Peyer's patch (tissue), 4 donors: ENCODE measurements around the gene EPS15.

Source experiments
- POLR2A ChIP-seq, 2 donors: fragments of 450-650 bp; IDR thresholded peaks; one replicate each; pipeline ENCODE4 v1.5.1; 2017; ENCODE audit warnings: antibody characterized with exemption in 2 of 2, mild to moderate bottlenecking in 2 of 2, moderate library complexity in 2 of 2
- TF ChIP-seq, protein P1 (sequence below), 6 experiments: fragments of 450-650 bp in 4 of 6; fragments of 200-600 bp in 2 of 6; sonication (generic) in 1 of 6; IDR thresholded peaks; one replicate each; pipeline ENCODE4 v1.5.1; 2017 to 2019; ENCODE audit warnings: antibody characterized with exemption in 6 of 6, mild to moderate bottlenecking in 3 of 6, moderate library complexity in 1 of 6

DNA sequence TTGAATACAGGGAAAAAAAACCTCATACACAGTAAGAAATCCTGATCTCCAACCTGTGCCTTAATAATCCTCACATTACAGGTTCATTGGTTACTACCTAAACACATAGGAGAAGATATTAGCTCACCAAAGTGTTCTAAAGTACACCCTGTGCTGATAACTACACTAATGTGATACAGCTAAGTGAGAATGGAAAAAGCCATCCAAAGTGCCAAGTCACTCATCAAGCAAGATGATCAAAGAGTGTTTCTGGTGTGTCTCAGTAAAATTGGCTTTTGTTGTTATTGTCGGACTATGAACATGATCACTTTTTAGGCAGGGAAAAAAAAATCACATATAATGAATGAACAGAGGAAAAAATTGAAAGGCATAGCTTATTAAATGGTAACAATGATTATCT is 31.4 kb downstream of the EPS15 start:
- TF ChIP-seq, protein P1, sequence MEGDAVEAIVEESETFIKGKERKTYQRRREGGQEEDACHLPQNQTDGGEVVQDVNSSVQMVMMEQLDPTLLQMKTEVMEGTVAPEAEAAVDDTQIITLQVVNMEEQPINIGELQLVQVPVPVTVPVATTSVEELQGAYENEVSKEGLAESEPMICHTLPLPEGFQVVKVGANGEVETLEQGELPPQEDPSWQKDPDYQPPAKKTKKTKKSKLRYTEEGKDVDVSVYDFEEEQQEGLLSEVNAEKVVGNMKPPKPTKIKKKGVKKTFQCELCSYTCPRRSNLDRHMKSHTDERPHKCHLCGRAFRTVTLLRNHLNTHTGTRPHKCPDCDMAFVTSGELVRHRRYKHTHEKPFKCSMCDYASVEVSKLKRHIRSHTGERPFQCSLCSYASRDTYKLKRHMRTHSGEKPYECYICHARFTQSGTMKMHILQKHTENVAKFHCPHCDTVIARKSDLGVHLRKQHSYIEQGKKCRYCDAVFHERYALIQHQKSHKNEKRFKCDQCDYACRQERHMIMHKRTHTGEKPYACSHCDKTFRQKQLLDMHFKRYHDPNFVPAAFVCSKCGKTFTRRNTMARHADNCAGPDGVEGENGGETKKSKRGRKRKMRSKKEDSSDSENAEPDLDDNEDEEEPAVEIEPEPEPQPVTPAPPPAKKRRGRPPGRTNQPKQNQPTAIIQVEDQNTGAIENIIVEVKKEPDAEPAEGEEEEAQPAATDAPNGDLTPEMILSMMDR (IDR thresholded peaks at IDR 0.05), result no peak
- no peak for TF ChIP-seq POLR2A (IDR thresholded peaks at IDR 0.05)
